Heart left ventricle (tissue), 13 donors: ENCODE results near the gene TMEM248.

Experiments used
- POLR2A ChIP-seq, 2 donors: fragments of 450-650 bp; IDR thresholded peaks; one replicate each; pipeline ENCODE4 v1.6.1; 2017; ENCODE audit warnings: antibody characterized with exemption in 2 of 2, mild to moderate bottlenecking in 2 of 2, moderate library complexity in 2 of 2
- TF ChIP-seq, protein P1 (sequence below), 12 donors: fragments of 200-600 bp; sonication (generic) in 4 of 12; IDR thresholded peaks; one replicate each; pipeline versions ENCODE4 v1.5.0 to v1.8.0; 2018 to 2022; ENCODE audit warnings: antibody characterized with exemption in 12 of 12, mild to moderate bottlenecking in 5 of 12
- donor health status: ischemic (EF 13 %, LVEDD 7.1; RV severe dilation, severe dysfunction).
- donor health status: DM: no; HTN: yes; CAD: no.
- donor health status: DM: no; HTN: no; CAD: no.
- donor health status: ischemic (EF 25% LVEDD 6.9; RV normal size, moderate dysfunction).
- donor health status: ischemic (EF 25% LVEDD 5.7; RV mildly dilated, moderate dysfunction).
- donor health status: ischemic (EF 35%, LVEDD 5.7; RV mildly dilated, moderate dysfunction).
- donor health status: nonischemic (EF 11% LVEDD 7.7; RV severe dilation, severe dysfunction).
- donor health status: DM: yes; HTN: yes; CAD: no.
- donor health status: PGD.
- donor health status: ischemic (EF 29% LVEDD 5.4; RV normal size, mild dysfunction).
- donor health status: nonischemic (EF 23%, LVEDD 6.1; RV moderate dilation, normal function).

DNA sequence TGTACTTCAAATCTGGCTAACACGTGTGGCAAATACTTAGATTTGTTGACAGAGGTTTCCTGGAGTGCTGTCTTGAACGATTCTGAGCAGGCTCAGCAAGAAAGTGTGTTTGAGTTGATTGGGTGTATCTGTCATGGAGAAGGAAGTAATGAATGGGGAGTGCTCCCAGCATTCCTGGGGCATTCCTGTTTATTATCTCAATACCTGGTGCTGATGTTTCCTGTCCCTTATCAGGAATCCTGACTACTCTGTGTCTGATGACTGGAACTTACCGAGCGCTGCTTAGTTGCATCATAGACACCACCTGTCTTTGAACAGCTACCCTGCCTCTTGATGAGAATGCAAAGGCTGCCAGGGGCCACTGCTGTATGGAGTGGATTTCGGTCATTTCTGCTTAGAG is 41.0 kb upstream of the TMEM248 start:
- TF ChIP-seq, protein P1, sequence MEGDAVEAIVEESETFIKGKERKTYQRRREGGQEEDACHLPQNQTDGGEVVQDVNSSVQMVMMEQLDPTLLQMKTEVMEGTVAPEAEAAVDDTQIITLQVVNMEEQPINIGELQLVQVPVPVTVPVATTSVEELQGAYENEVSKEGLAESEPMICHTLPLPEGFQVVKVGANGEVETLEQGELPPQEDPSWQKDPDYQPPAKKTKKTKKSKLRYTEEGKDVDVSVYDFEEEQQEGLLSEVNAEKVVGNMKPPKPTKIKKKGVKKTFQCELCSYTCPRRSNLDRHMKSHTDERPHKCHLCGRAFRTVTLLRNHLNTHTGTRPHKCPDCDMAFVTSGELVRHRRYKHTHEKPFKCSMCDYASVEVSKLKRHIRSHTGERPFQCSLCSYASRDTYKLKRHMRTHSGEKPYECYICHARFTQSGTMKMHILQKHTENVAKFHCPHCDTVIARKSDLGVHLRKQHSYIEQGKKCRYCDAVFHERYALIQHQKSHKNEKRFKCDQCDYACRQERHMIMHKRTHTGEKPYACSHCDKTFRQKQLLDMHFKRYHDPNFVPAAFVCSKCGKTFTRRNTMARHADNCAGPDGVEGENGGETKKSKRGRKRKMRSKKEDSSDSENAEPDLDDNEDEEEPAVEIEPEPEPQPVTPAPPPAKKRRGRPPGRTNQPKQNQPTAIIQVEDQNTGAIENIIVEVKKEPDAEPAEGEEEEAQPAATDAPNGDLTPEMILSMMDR (IDR thresholded peaks at IDR 0.05) = no peak
- no peak for TF ChIP-seq POLR2A (IDR thresholded peaks at IDR 0.05)
